CD4-positive, CD25-positive, alpha-beta regulatory T cell (primary cell): ENCODE results near the gene ARV1. TPM values are rescaled to one million over a fixed set of nuclear protein-coding genes. Genes with fewer than 3 reads are reported as not detected.
"Not testable (repeated sequence)": the region's sequence is repeated elsewhere in the genome, so short reads cannot be mapped to it uniquely, and the experiment has no call there.

Experiments used
- ATAC-seq, 2 donors: fragments of 150-1000 bp; cut with Tn5 transposase; one replicate each; pipeline ENCODE4 v1.10.0; 2021; ENCODE audit warnings: low read depth in 2 of 2, moderate number of reproducible peaks in 2 of 2, moderate library complexity in 1 of 2
- DNase-seq, 3 donors: peaks; one replicate each; pipeline versions ENCODE4 v3.0.0 to v3.0.0-alpha.2; 2012 to 2022; ENCODE audit warnings: mixed read lengths in 1 of 3
- H3K27ac ChIP-seq: one replicate; pipeline ENCODE4 v1.7.0; 2013; ENCODE audit warnings: mild to moderate bottlenecking, low read length; ENCODE audit not compliant: insufficient read depth, poor library complexity, severe bottlenecking
- H3K27me3 ChIP-seq: one replicate; pipeline ENCODE4 v1.7.0; 2013; ENCODE audit warnings: low read length; ENCODE audit not compliant: control insufficient read depth, insufficient read depth
- H3K36me3 ChIP-seq: one replicate; pipeline ENCODE4 v1.7.0; 2013; ENCODE audit warnings: mild to moderate bottlenecking, low read length, moderate library complexity; ENCODE audit not compliant: control insufficient read depth, insufficient read depth
- H3K4me1 ChIP-seq: 2 replicates; pipeline ENCODE4 v1.7.0; 2013; ENCODE audit warnings: mild to moderate bottlenecking, low read length; ENCODE audit not compliant: insufficient read depth, control insufficient read depth, poor library complexity, severe bottlenecking
- H3K4me3 ChIP-seq: one replicate; pipeline ENCODE4 v1.7.0; 2013; ENCODE audit warnings: low read depth, mild to moderate bottlenecking, low read length, moderate library complexity
- H3K9me3 ChIP-seq, 2 experiments: 1 replicate in 1 of 2; 2 replicates in 1 of 2; pipeline ENCODE4 v1.7.0; 2013; ENCODE audit warnings: low read length in 2 of 2, mild to moderate bottlenecking in 1 of 2, moderate library complexity in 1 of 2; ENCODE audit not compliant: control insufficient read depth in 2 of 2
- H3K27ac Mint-ChIP-seq, 3 donors: one replicate each; pipeline ENCODE4 v1.8.0; 2020 to 2022; ENCODE audit warnings: mild to moderate bottlenecking in 3 of 3, mixed read lengths in 3 of 3, moderate library complexity in 2 of 3
- H3K27me3 Mint-ChIP-seq: one replicate; pipeline ENCODE4 v1.8.0; 2022; ENCODE audit warnings: mild to moderate bottlenecking, mixed read lengths
- H3K36me3 Mint-ChIP-seq: one replicate; pipeline ENCODE4 v1.8.0; 2020; ENCODE audit warnings: mixed read lengths
- H3K4me1 Mint-ChIP-seq, 4 donors: one replicate each; pipeline ENCODE4 v1.8.0; 2020 to 2022; ENCODE audit warnings: mixed read lengths in 4 of 4, mild to moderate bottlenecking in 1 of 4
- H3K4me3 Mint-ChIP-seq, 4 donors: one replicate each; pipeline ENCODE4 v1.8.0; 2020 to 2022; ENCODE audit warnings: mild to moderate bottlenecking in 4 of 4, mixed read lengths in 4 of 4, moderate library complexity in 3 of 4
- H3K9me3 Mint-ChIP-seq, 7 donors: one replicate each; pipeline ENCODE4 v1.8.0; 2020 to 2022; ENCODE audit warnings: mixed read lengths in 7 of 7, mild to moderate bottlenecking in 3 of 7, moderate library complexity in 2 of 7
- polyA plus RNA-seq, 4 donors: library from polyadenylated mRNA; unstranded; fragments of 300-500 nt; fragmentation: Illumina TruSeq; gene quantifications; one replicate each; pipeline ENCODE4 v1.2.3, GENCODE V29; 2021
- total RNA-seq: library from RNA; stranded (reverse); gene quantifications from one replicate; pipeline ENCODE4 v1.2.3, GENCODE V29; 2022

Gene ARV1
- total and polyA plus RNA-seq, 5 donors from 2014 or later = 6.8 to 41.6 (median 34.7) TPM

- Histone ChIP-seq H3K36me3 (peaks cover 18% of the 10 kb centered on the region), H3K27me3 (no peaks in the 10 kb centered on the region), H3K4me1 (peaks cover 63% of the 10 kb centered on the region), H3K4me3 (peak overlapping the region; percentile 91), H3K27ac (peak overlapping the region; percentile 83), H3K9me3 (no peaks in the 10 kb centered on the region)
- Mint-ChIP-seq H3K27me3 (no peaks in the 10 kb centered on the region), H3K36me3 (peaks cover 5% of the 10 kb centered on the region), H3K4me3 (peak overlapping the region; percentile 89 to 97 (median 95)), H3K27ac (peak overlapping the region; percentile 93 to 98 (median 94)), H3K9me3 (no peaks in the 10 kb centered on the region), H3K4me1 (peaks cover 15 to 50% (median 43%) of the 10 kb centered on the region in 4 donors)
- no peak for ATAC-seq
- peak; percentile 12 to 82 (median 65) for DNase-seq
Measured at GRCh38 chr1:230976825-230977747, 1.8 kb upstream of the ARV1 start.

DNA sequence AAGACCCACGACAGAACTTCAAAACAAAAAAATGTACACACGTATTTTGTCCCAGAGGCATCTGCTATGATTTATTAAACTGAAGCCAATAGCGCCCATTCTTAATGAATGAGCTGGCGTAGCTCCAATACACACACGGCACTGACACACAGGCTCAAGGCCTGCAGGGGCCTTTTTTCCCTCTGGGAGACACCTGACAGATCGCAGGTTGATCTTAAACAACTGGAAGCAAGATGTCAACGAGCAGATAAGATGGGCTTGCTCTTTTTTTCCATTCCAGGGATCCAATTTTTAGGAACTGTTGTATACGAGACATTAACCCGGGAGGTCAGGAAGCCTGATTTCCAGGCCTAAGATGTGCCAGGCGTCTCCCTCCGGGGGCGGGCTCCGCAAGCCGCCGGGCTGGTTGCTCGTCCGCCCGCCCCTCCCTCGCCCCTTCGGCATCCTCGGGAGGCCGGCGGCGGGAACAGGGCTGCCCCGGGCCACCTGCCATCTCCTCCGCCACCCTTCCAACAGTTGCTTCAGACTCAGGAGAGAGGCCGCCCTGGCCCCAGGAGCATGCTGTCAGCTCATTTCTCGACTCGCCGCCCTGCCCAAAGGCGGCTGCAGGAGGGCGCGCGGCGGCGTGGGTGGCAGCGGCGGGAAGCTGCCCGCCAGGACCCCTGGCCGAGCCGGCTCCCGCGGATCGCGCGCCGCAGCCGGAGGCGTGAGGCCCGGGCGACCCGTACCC lies 968 bp upstream of the ARV1 start:
- H3K27me3 ChIP-seq = no peaks in the 10 kb centered on the region
- H3K27ac ChIP-seq = peak overlapping the region; percentile 83
- no peak for ATAC-seq
- Mint-ChIP-seq H3K4me3 (peak overlapping the region; percentile 89 to 97 (median 95)), H3K36me3 (peaks cover 5% of the 10 kb centered on the region), H3K9me3 (no peaks in the 10 kb centered on the region), H3K27ac (peak overlapping the region; percentile 93 to 98 (median 94)), H3K27me3 (no peaks in the 10 kb centered on the region), H3K4me1 (peaks cover 8 to 42% (median 35%) of the 10 kb centered on the region in 4 donors)
- peaks cover 55% of the 10 kb centered on the region for H3K4me1 ChIP-seq
- peak in 2 of 3 donors; percentile 15 to 27 for DNase-seq
- peaks cover 18% of the 10 kb centered on the region for H3K36me3 ChIP-seq
- H3K4me3 ChIP-seq = peak overlapping the region; percentile 91
- no peaks in the 10 kb centered on the region for H3K9me3 ChIP-seq

DNA sequence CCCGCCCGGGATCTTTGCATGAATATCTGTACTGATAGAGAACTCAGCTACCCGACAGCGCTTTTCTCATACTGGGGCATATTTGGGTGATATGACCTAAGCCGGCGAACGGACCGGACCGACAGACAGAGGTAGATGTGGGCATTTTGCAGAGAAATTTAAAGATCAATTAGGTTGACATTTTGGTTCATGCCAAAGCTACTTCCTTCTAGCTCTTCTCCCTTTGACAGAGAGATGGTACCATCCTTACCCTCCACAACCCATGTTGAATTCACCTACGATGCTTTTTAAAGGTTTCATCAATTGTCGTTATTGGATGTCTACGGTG lies 459 bp downstream of the ARV1 start:
- peak overlapping the region in 1 of 3 donors; percentile 92 for H3K27ac Mint-ChIP-seq
- H3K9me3 Mint-ChIP-seq = no peaks in the 10 kb centered on the region
- Histone ChIP-seq H3K27me3 (no peaks in the 10 kb centered on the region), H3K36me3 (peaks cover 18% of the 10 kb centered on the region), H3K4me1 (peaks cover 41% of the 10 kb centered on the region), H3K4me3 (peak overlapping the region; percentile 87), H3K9me3 (no peaks in the 10 kb centered on the region), H3K27ac (peak overlapping the region; percentile 84)
- peaks cover 5% of the 10 kb centered on the region for H3K36me3 Mint-ChIP-seq
- no peaks in the 10 kb centered on the region for H3K27me3 Mint-ChIP-seq
- peak overlapping the region in 1 of 4 donors; percentile 93 for H3K4me3 Mint-ChIP-seq
- ATAC-seq (no peak), DNase-seq (no peak)
- H3K4me1 Mint-ChIP-seq = peaks cover 9 to 39% (median 26%) of the 10 kb centered on the region in 4 donors

DNA sequence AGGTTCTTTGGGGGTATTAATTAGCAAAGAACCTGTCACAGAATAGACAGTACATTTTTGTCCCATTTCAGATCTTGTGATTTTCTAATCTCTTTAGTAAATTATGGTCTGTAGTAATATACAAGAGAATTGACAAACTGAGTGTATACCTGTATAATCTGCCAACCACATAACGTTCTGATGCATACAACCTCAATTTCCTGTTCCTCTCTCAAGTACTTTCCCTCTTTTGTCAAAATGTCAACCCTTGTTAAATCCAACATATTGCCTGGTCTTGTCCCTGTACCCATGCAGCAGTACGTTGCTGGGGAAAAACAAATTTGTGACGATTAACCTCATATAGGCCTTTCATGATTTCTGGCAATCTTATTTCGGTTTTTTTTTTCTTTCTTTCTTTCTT lies 1.1 kb downstream of the ARV1 start:
- no peaks in the 10 kb centered on the region for H3K27me3 Mint-ChIP-seq
- Histone ChIP-seq H3K27me3 (no peaks in the 10 kb centered on the region), H3K27ac (peak overlapping the region; percentile 84), H3K4me3 (peak overlapping the region; percentile 87), H3K36me3 (peaks cover 18% of the 10 kb centered on the region), H3K9me3 (no peaks in the 10 kb centered on the region), H3K4me1 (peaks cover 35% of the 10 kb centered on the region)
- H3K4me1 Mint-ChIP-seq = peaks cover 6 to 36% (median 25%) of the 10 kb centered on the region in 4 donors
- peak overlapping the region in 1 of 3 donors; percentile 74 for H3K27ac Mint-ChIP-seq
- DNase-seq (peak in 2 of 3 donors; percentile 25 to 58), ATAC-seq (no peak)
- peaks cover 5% of the 10 kb centered on the region for H3K36me3 Mint-ChIP-seq
- H3K9me3 Mint-ChIP-seq = no peaks in the 10 kb centered on the region
- H3K4me3 Mint-ChIP-seq = peak overlapping the region in 1 of 4 donors; percentile 93

- Histone ChIP-seq H3K27me3 (no peaks in the 10 kb centered on the region), H3K4me1 (peaks cover 9% of the 10 kb centered on the region), H3K9me3 (no peaks in the 10 kb centered on the region), H3K27ac (no peak overlapping the region), H3K36me3 (peaks cover 15% of the 10 kb centered on the region), H3K4me3 (no peak overlapping the region)
- DNase-seq = no peak
- Mint-ChIP-seq H3K36me3 (peaks cover 8% of the 10 kb centered on the region), H3K4me1 (peaks cover 6 to 23% (median 20%) of the 10 kb centered on the region in 4 donors), H3K27ac (no peak overlapping the region), H3K27me3 (no peaks in the 10 kb centered on the region), H3K9me3 (no peaks in the 10 kb centered on the region), H3K4me3 (no peak overlapping the region)
- no peak for ATAC-seq
Measured at GRCh38 chr1:230982696-230983095, 3.8 kb downstream of the ARV1 start.

DNA sequence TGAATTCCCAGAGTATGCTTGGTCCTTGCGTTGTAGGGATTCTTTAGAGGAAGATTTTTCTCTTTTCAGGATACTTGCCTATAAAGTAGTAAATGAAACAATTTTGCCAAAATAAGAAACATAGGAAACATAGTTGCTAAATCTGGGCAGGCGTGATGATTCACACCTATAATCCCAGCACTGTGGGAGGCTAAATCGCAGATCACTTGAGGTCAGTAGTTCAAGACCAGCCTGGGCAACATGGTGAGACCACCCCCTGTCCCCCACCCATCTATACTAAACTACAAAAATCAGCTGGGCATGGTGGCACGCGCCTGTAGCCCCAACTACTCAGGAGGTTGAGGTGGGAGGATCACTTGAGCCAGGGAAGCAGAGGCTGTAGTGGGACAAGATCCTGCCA lies 4.9 kb downstream of the ARV1 start:
- ATAC-seq (no peak), DNase-seq (no peak)
- Mint-ChIP-seq H3K36me3 (peaks cover 12% of the 10 kb centered on the region), H3K27me3 (no peaks in the 10 kb centered on the region), H3K4me1 (peaks cover 6 to 22% (median 20%) of the 10 kb centered on the region in 4 donors), H3K4me3 (peak overlapping the region in 1 of 4 donors; percentile 21), H3K9me3 (no peaks in the 10 kb centered on the region), H3K27ac (no peak overlapping the region)
- Histone ChIP-seq H3K27me3 (no peaks in the 10 kb centered on the region), H3K9me3 (no peaks in the 10 kb centered on the region), H3K4me1 (peaks cover 7% of the 10 kb centered on the region), H3K4me3 (no peak overlapping the region), H3K27ac (no peak overlapping the region), H3K36me3 (peaks cover 15% of the 10 kb centered on the region)

DNA sequence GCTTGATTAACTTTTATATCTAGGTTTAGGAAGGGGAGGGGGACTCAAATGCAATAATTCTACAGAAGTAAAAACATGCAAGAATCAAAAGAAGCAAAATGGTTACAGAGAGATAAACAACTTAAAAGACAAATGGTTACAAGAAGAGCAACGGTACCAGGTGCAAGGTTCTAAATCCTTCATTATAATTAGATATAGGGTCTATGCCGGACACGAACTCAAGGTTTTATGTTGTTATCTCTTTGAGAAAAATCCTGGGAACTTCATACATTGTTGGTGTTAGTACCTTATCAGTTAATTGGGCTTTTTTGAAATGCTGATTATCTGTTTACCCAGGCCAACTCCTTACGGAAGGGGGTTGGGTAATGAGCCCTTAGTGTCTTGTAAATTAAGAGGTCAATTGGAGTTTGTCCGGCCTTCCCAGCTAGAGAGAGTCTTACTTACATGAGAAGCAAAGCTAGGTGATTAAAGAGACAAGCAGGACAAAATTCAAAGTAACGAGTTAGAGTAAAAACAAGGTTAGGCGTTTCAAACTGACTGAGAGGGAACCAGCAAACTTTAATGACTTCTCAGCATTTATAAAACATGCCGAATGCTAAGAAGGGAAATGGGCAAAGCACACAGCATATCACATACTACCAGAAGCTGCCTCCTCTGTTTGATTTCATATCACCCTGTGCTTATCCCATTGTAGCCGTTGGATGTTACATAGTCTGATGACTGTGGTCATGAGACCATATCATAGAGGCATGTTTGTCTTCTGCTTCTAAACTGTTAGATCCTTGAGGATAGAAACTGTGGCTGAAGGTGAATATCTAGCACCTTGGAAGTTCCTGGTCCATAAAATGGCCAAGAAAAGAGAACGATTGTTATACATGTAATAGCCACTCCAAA lies 6.0 kb downstream of the ARV1 start:
- H3K4me3 Mint-ChIP-seq, H3K27ac ChIP-seq, H3K9me3 Mint-ChIP-seq, DNase-seq, H3K4me3 ChIP-seq, H3K27me3 ChIP-seq, ATAC-seq, H3K9me3 ChIP-seq, H3K27me3 Mint-ChIP-seq, H3K4me1 ChIP-seq: not testable (repeated sequence)
- Mint-ChIP-seq H3K36me3 (peaks cover 19% of the 10 kb centered on the region), H3K4me1 (peaks cover 12 to 22% (median 18%) of the 10 kb centered on the region in 4 donors), H3K27ac (peak overlapping the region in 1 of 3 donors; percentile 67)
- peaks cover 16% of the 10 kb centered on the region for H3K36me3 ChIP-seq
